ENCODE data around the gene YPEL3.

- TF ChIP-seq CTCF (IDR thresholded peaks at IDR 0.05 in 4 of 5, conservative IDR thresholded peaks at IDR 0.05 in 1 of 5) (no peak), POLR2A (IDR thresholded peaks at IDR 0.05) (no peak)
These were observed 19.2 kb upstream of the YPEL3 start for GRCh38 chr16:30115238-30115637.
